WTC11 (cell line): ENCODE data around the gene KTI12. TPM values are rescaled to one million over a fixed set of nuclear protein-coding genes. Genes with fewer than 3 reads are reported as not detected.
"Not testable (repeated sequence)": the region's sequence is repeated elsewhere in the genome, so short reads cannot be mapped to it uniquely, and the experiment has no call there.

Source experiments
- ATAC-seq: fragments of 200-7000 bp; cut with Tn5 transposase; 2 replicates; pipeline ENCODE4 v1.10.0; 2021; ENCODE audit warnings: mild to moderate bottlenecking, moderate library complexity
- CTCF ChIA-PET: fragments of 300-600 bp; sonication (Branson Sonifier 250); formaldehyde crosslinking; loops from one replicate; lab custom pipeline; 2021; ENCODE audit warnings: antibody characterized with exemption; lab: Charles Lee
- POLR2A ChIA-PET: fragments of 350-600 bp; sonication (Branson Sonifier 250); formaldehyde crosslinking; loops from one replicate; lab custom pipeline; 2021; ENCODE audit warnings: antibody characterized with exemption; lab: Charles Lee
- DNase-seq: peaks from one replicate; pipeline ENCODE4 v3.0.0; 2021; ENCODE audit warnings: low spot score
- H3K27ac Mint-ChIP-seq: 2 replicates; pipeline ENCODE4 v1.8.0; 2021; ENCODE audit warnings: mixed read lengths
- H3K27me3 Mint-ChIP-seq: 2 replicates; pipeline ENCODE4 v1.8.0; 2021; ENCODE audit warnings: low read depth, mild to moderate bottlenecking, moderate library complexity, mixed read lengths
- H3K36me3 Mint-ChIP-seq: 2 replicates; pipeline ENCODE4 v1.8.0; 2021; ENCODE audit warnings: mixed read lengths
- H3K4me1 Mint-ChIP-seq: 2 replicates; pipeline ENCODE4 v1.8.0; 2022; ENCODE audit warnings: mixed read lengths
- H3K4me3 Mint-ChIP-seq: 2 replicates; pipeline ENCODE4 v1.8.0; 2021; ENCODE audit warnings: mild to moderate bottlenecking, moderate library complexity, mixed read lengths
- H3K9me3 Mint-ChIP-seq: 2 replicates; pipeline ENCODE4 v1.8.0; 2021; ENCODE audit warnings: mixed read lengths
- AR ChIP-seq: fragments of 250-450 bp; sonication (Bioruptor Pico); IDR thresholded peaks from 2 replicates; pipeline ENCODE4 v1.9.0; 2021; ENCODE audit warnings: mild to moderate bottlenecking
- ATF2 ChIP-seq: sonication (generic); formaldehyde crosslinking; IDR thresholded peaks from 2 replicates; pipeline ENCODE4 v1.8.1; 2022; ENCODE audit warnings: low read depth, missing genetic modification reagents, borderline replicate concordance
- KAT7 ChIP-seq: sonication (generic); formaldehyde crosslinking; IDR thresholded peaks from 2 replicates; pipeline ENCODE4 v1.8.1; 2023; ENCODE audit warnings: missing genetic modification reagents, mild to moderate bottlenecking, borderline replicate concordance
- NFE2L1 ChIP-seq: sonication (generic); formaldehyde crosslinking; IDR thresholded peaks from 2 replicates; pipeline ENCODE4 v1.8.1; 2023; ENCODE audit warnings: missing genetic modification reagents
- NR2C2 ChIP-seq: sonication (generic); formaldehyde crosslinking; IDR thresholded peaks from 2 replicates; pipeline ENCODE4 v1.8.0; 2022; ENCODE audit warnings: mild to moderate bottlenecking, missing genetic modification reagents
- OVOL2 ChIP-seq: fragments of 250-450 bp; sonication (Bioruptor Pico); IDR thresholded peaks from 2 replicates; pipeline ENCODE4 v1.9.0; 2021; ENCODE audit warnings: mild to moderate bottlenecking, borderline replicate concordance
- RORB ChIP-seq: fragments of 250-450 bp; sonication (Bioruptor Pico); IDR thresholded peaks from 2 replicates; pipeline ENCODE4 v1.9.0; 2021; ENCODE audit warnings: mild to moderate bottlenecking
- SMAD4 ChIP-seq: sonication (generic); formaldehyde crosslinking; IDR thresholded peaks from 2 replicates; pipeline ENCODE4 v1.8.0; 2022; ENCODE audit warnings: mild to moderate bottlenecking, missing genetic modification reagents
- USF2 ChIP-seq: sonication (generic); formaldehyde crosslinking; IDR thresholded peaks from 2 replicates; pipeline ENCODE4 v1.8.1; 2023; ENCODE audit warnings: mild to moderate bottlenecking, missing genetic modification reagents, moderate library complexity
- ZNF121 ChIP-seq: sonication (generic); formaldehyde crosslinking; IDR thresholded peaks from 2 replicates; pipeline ENCODE4 v1.8.0; 2023; ENCODE audit warnings: missing genetic modification reagents
- ZNF317 ChIP-seq: sonication (generic); formaldehyde crosslinking; IDR thresholded peaks from 2 replicates; pipeline ENCODE4 v1.8.1; 2023; ENCODE audit warnings: low read depth, mild to moderate bottlenecking, moderate library complexity, missing genetic modification reagents, borderline replicate concordance
- ZNF396 ChIP-seq: fragments of 250-450 bp; sonication (Bioruptor Pico); IDR thresholded peaks from 2 replicates; pipeline ENCODE4 v1.8.0; 2021; ENCODE audit warnings: mild to moderate bottlenecking, moderate library complexity, borderline replicate concordance
- total RNA-seq: library from RNA; stranded (reverse); gene quantifications from 3 replicates; pipeline ENCODE4 v1.2.3, GENCODE V29; 2021
- TF ChIP-seq, protein P1 (sequence below): fragments of 250-450 bp; sonication (Bioruptor Pico); IDR thresholded peaks from 2 replicates; pipeline ENCODE4 v1.9.0; 2021; ENCODE audit warnings: mild to moderate bottlenecking

KTI12 gene
- total RNA-seq, 1 experiment from 2014 or later, result 10.1 TPM

DNA sequence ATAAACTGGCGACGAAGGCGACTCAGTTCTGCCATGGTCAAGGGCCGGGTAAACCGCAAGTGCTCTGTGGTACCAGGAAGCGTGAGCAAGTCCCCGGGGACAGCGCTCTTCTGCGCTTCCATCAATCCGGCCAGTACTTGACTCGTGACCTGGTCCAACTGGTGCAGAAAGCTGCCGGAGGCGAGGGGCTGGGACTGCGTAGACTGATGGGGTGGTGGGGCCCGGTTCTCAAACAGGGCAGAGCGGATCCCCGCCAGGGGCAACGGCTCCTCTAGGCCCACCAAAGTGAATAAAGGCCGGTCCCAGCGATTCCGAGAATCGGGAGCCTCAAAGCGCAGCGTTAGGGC is 852 bp downstream of the KTI12 start (continued):
- TF ChIP-seq OVOL2 (CRISPR knock-in tag), result no peak

GRCh38 chr1:52032124-52032784 is 1.4 kb downstream of the KTI12 start:
- H3K27me3 Mint-ChIP-seq, result no peaks in the 10 kb centered on the region
- CTCF ChIA-PET, result no interaction called here
- ATAC-seq, result no peak
- POLR2A ChIA-PET, result interaction anchor here (1.7 kb wide), 1 partner anchor 23 kb away, joined by 11 read pairs; the partner anchor contains the start of gene TXNDC12
- no peak overlapping the region for H3K27ac Mint-ChIP-seq
- no peak for TF ChIP-seq USF2 (CRISPR knock-in tag)
- no peaks in the 10 kb centered on the region for H3K9me3 Mint-ChIP-seq
- H3K36me3 Mint-ChIP-seq, result peaks cover 2% of the 10 kb centered on the region; the same call in 1 of the 2 replicates
- peak overlapping the region; percentile 93 for H3K4me3 Mint-ChIP-seq
- H3K4me1 Mint-ChIP-seq, result peaks cover 20% of the 10 kb centered on the region
- no peak for DNase-seq

DNA sequence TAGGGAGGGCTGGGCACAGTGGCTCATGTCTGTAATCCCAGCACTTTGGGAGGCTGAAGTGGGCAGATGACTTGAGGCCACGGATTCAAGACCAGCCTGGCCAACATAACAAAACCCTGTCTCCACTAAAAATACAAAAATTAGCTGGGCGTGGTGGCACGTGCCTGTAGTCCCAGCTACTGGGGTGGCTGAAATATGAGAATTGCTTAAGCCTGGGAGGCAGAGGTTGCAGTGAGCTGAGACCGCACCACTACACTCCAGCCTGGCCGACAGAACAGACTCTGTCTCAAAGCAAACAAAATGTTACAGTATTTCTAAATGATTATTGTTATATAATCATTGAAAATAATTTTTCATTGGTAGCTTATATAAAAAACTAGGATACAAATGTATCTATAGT is 4.8 kb downstream of the KTI12 start:
- H3K4me3 Mint-ChIP-seq, H3K27ac Mint-ChIP-seq, ATAC-seq, POLR2A ChIA-PET, CTCF ChIA-PET, DNase-seq, H3K27me3 Mint-ChIP-seq, H3K9me3 Mint-ChIP-seq: not testable (repeated sequence)
- Mint-ChIP-seq H3K4me1 (peaks cover 18% of the 10 kb centered on the region), H3K36me3 (peaks cover 21% of the 10 kb centered on the region)

DNA sequence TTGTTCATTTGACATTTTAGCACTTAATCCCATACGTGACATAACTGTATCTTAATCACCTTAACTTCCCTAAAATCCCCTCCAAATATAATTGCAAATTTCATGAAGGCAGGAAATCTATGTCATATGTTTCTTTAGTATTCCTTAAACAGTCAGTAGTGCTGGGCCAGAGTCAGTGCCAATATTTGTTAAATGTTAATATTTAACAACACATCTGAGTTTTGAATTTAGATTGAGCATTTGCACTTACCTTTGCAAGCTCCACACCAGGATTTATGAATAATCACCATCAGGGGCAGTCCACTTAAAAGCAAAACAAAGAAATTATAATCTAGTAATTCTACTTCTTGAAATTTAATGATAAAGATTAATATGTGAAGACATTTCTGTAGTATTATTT is 5.3 kb downstream of the KTI12 start:
- CTCF ChIA-PET, result no interaction called here
- TF ChIP-seq ZNF317 (CRISPR knock-in tag) (no peak), RORB (CRISPR knock-in tag) (no peak), AR (CRISPR knock-in tag) (no peak), KAT7 (no peak), ATF2 (no peak)
- DNase-seq (no peak), ATAC-seq (no peak)
- no peak overlapping the region for H3K27ac Mint-ChIP-seq
- H3K27me3 Mint-ChIP-seq, result no peaks in the 10 kb centered on the region
- H3K36me3 Mint-ChIP-seq, result peaks cover 26% of the 10 kb centered on the region
- no peaks in the 10 kb centered on the region for H3K9me3 Mint-ChIP-seq
- POLR2A ChIA-PET, result no interaction called here
- H3K4me3 Mint-ChIP-seq, result no peak overlapping the region
- H3K4me1 Mint-ChIP-seq, result peaks cover 16% of the 10 kb centered on the region

GRCh38 chr1:52026278-52026677 is 7.3 kb downstream of the KTI12 start:
- TF ChIP-seq KAT7, result no peak
- TF ChIP-seq USF2 (CRISPR knock-in tag), result no peak
- TF ChIP-seq NR2C2, result no peak
- no peak for TF ChIP-seq OVOL2 (CRISPR knock-in tag)
- TF ChIP-seq, protein P1, sequence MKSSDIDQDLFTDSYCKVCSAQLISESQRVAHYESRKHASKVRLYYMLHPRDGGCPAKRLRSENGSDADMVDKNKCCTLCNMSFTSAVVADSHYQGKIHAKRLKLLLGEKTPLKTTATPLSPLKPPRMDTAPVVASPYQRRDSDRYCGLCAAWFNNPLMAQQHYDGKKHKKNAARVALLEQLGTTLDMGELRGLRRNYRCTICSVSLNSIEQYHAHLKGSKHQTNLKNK (CRISPR knock-in tag), result no peak
- no peak for TF ChIP-seq NFE2L1 (CRISPR knock-in tag)
- TF ChIP-seq SMAD4, result no peak
- no peak for TF ChIP-seq ZNF121 (CRISPR knock-in tag)
- no peak for TF ChIP-seq ZNF396 (CRISPR knock-in tag)
- ATAC-seq (no peak), DNase-seq (no peak)
- ChIA-PET CTCF (no interaction called here), POLR2A (no interaction called here)
- Mint-ChIP-seq H3K9me3 (no peaks in the 10 kb centered on the region), H3K27me3 (no peaks in the 10 kb centered on the region), H3K27ac (no peak overlapping the region), H3K4me3 (no peak overlapping the region), H3K36me3 (peaks cover 34% of the 10 kb centered on the region), H3K4me1 (peaks cover under 1% of the 10 kb centered on the region)
